ENCODE measurements around the gene MRPS27. TPM values are rescaled to one million over a fixed set of nuclear protein-coding genes. Genes with fewer than 3 reads are reported as not detected.
A peak's percentile ranks its signal among the peaks of the same experiment; 100 is the strongest.

MRPS27 gene
- total RNA-seq, result 54.7 and 60.6 TPM in 2 replicates
- long read RNA-seq, transcript MRPS27-201 (11 exons, 2,785 nt), result major isoform, 469 of 593 reads
- long read RNA-seq, transcript MRPS27-202 (11 exons, 2,628 nt), result minor isoform, 34 of 593 reads
- long read RNA-seq, partial matches to known transcripts, result 22 of 593 reads
- long read RNA-seq, other reads (novel, unspliced or antisense), result 65 of 593 reads

- Mint-ChIP-seq H3K4me1 (ENCODE audit: low read depth) (peaks cover 3% of the 10 kb centered on the region), H3K4me3 (ENCODE audit: low read depth) (peak within 1 kb of the TSS; percentile 99), H3K27ac (peak within 1 kb of the TSS; percentile 99), H3K9me3 (ENCODE audit: low read depth) (no peaks in the 10 kb centered on the region), H3K27me3 (no peaks in the 10 kb centered on the region), H3K36me3 (ENCODE audit: insufficient read depth) (peaks cover 6% of the 10 kb centered on the region)
- peak; percentile 90 for DNase-seq (ENCODE audit: low spot score, unreplicated experiment)
- peak; percentile 47 for TF ChIP-seq CTCF (IDR thresholded peaks at IDR 0.05; ENCODE audit: unreplicated experiment)
Measured at GRCh38 chr5:72319976-72320752, at the start of gene MRPS27, which contains the start of gene PTCD2. Gene MRPS27 (minus strand): TSS chr5:72320240. CDS start chr5:72320221, 19 bp downstream. Gene PTCD2 (plus strand): TSS chr5:72320373. CDS start chr5:72320383, 10 bp downstream.

GRCh38 chr5:72369711-72370110, 49.7 kb upstream of the MRPS27 start:
- no peaks in the 10 kb centered on the region for H3K4me1 Mint-ChIP-seq (ENCODE audit: low read depth)
- H3K27me3 Mint-ChIP-seq, result no peaks in the 10 kb centered on the region
- no peaks in the 10 kb centered on the region for H3K9me3 Mint-ChIP-seq (ENCODE audit: low read depth)
- DNase-seq (ENCODE audit: low spot score, unreplicated experiment), result no peak
- TF ChIP-seq CTCF (IDR thresholded peaks at IDR 0.05; ENCODE audit: unreplicated experiment), result no peak
- no peak overlapping the region for H3K4me3 Mint-ChIP-seq (ENCODE audit: low read depth)
- no peak overlapping the region for H3K27ac Mint-ChIP-seq
- H3K36me3 Mint-ChIP-seq (ENCODE audit: insufficient read depth), result no peaks in the 10 kb centered on the region

- H3K4me3 Mint-ChIP-seq (ENCODE audit: low read depth), result no peak overlapping the region
- no peak for DNase-seq (ENCODE audit: low spot score, unreplicated experiment)
- no peaks in the 10 kb centered on the region for H3K27me3 Mint-ChIP-seq
- no peaks in the 10 kb centered on the region for H3K9me3 Mint-ChIP-seq (ENCODE audit: low read depth)
- no peaks in the 10 kb centered on the region for H3K36me3 Mint-ChIP-seq (ENCODE audit: insufficient read depth)
- no peaks in the 10 kb centered on the region for H3K4me1 Mint-ChIP-seq (ENCODE audit: low read depth)
- TF ChIP-seq CTCF (IDR thresholded peaks at IDR 0.05; ENCODE audit: unreplicated experiment), result no peak
- H3K27ac Mint-ChIP-seq, result no peak overlapping the region
Measured at GRCh38 chr5:72369301-72369700, 49.3 kb upstream of the MRPS27 start.

- Mint-ChIP-seq H3K36me3 (ENCODE audit: insufficient read depth) (no peaks in the 10 kb centered on the region), H3K4me3 (ENCODE audit: low read depth) (no peak overlapping the region), H3K27me3 (no peaks in the 10 kb centered on the region), H3K9me3 (ENCODE audit: low read depth) (no peaks in the 10 kb centered on the region), H3K27ac (no peak overlapping the region), H3K4me1 (ENCODE audit: low read depth) (no peaks in the 10 kb centered on the region)
- TF ChIP-seq CTCF (IDR thresholded peaks at IDR 0.05; ENCODE audit: unreplicated experiment), result no peak
- no peak for DNase-seq (ENCODE audit: low spot score, unreplicated experiment)
Measured at GRCh38 chr5:72368271-72368670, 48.2 kb upstream of the MRPS27 start.

GRCh38 chr5:72366324-72366976, 46.4 kb upstream of the MRPS27 start:
- peak; percentile 72 for TF ChIP-seq CTCF (IDR thresholded peaks at IDR 0.05; ENCODE audit: unreplicated experiment)
- H3K36me3 Mint-ChIP-seq (ENCODE audit: insufficient read depth), result peaks cover 8% of the 10 kb centered on the region
- no peak overlapping the region for H3K4me3 Mint-ChIP-seq (ENCODE audit: low read depth)
- peak; percentile 21 for DNase-seq (ENCODE audit: low spot score, unreplicated experiment)
- no peaks in the 10 kb centered on the region for H3K4me1 Mint-ChIP-seq (ENCODE audit: low read depth)
- H3K27me3 Mint-ChIP-seq, result no peaks in the 10 kb centered on the region
- no peak overlapping the region for H3K27ac Mint-ChIP-seq
- no peaks in the 10 kb centered on the region for H3K9me3 Mint-ChIP-seq (ENCODE audit: low read depth)

Measured in progenitor cell of endocrine pancreas (in vitro differentiated cells).